Measurements from ENCODE around the gene TUBB. TPM values are rescaled to one million over a fixed set of nuclear protein-coding genes. Genes with fewer than 3 reads are reported as not detected.
"Not testable (repeated sequence)": the region's sequence is repeated elsewhere in the genome, so short reads cannot be mapped to it uniquely, and the experiment has no call there.

The TUBB gene
- total RNA-seq, 2 experiments from 2014 or later: 1,244 to 1,346 TPM

DNA sequence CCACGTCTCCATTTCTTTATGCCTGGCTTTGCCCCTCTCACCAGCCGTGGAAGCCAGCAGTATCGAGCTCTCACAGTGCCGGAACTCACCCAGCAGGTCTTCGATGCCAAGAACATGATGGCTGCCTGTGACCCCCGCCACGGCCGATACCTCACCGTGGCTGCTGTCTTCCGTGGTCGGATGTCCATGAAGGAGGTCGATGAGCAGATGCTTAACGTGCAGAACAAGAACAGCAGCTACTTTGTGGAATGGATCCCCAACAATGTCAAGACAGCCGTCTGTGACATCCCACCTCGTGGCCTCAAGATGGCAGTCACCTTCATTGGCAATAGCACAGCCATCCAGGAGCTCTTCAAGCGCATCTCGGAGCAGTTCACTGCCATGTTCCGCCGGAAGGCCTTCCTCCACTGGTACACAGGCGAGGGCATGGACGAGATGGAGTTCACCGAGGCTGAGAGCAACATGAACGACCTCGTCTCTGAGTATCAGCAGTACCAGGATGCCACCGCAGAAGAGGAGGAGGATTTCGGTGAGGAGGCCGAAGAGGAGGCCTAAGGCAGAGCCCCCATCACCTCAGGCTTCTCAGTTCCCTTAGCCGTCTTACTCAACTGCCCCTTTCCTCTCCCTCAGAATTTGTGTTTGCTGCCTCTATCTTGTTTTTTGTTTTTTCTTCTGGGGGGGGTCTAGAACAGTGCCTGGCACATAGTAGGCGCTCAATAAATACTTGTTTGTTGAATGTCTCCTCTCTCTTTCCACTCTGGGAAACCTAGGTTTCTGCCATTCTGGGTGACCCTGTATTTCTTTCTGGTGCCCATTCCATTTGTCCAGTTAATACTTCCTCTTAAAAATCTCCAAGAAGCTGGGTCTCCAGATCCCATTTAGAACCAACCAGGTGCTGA is 3.9 kb downstream of the TUBB start:
- H3K9me2 ChIP-seq (ENCODE audit: insufficient read depth, low read length); BruUV-seq (replicated peaks); H2AFZ ChIP-seq (ENCODE audit: low read length); H3K9me3 ChIP-seq (ENCODE audit: low read length); DNase-seq (ENCODE audit: low spot score); POLR2A ChIA-PET: not testable (repeated sequence)
- intact Hi-C loops (cut with micrococcal nuclease; ENCODE audit: unreplicated experiment): loop anchor here (5.0 kb wide), 1 partner anchor 167 kb away; the partner anchor contains the start of genes GNL1 and PRR3
- H3K36me3 ChIP-seq (ENCODE audit: insufficient read depth, low read length): peaks cover 78% of the 10 kb centered on the region
- H4K20me1 ChIP-seq (ENCODE audit: insufficient read depth, low read length): peaks cover 35% of the 10 kb centered on the region
- CTCF ChIA-PET (ENCODE audit: unreplicated experiment): interaction anchor here (0.5 kb wide), 1 partner anchor 112 kb away, joined by 3 read pairs; no protein-coding TSS in a partner anchor
- peaks cover 66% of the 10 kb centered on the region for H3K79me2 ChIP-seq (ENCODE audit: insufficient read depth, low read depth, low read length)
- H3K4me1 ChIP-seq (ENCODE audit: insufficient read depth, low read length, poor library complexity, severe bottlenecking): peaks cover 47% of the 10 kb centered on the region
- peak overlapping the region; percentile 50 for H3K4me3 ChIP-seq (ENCODE audit: low read depth, low read length, poor library complexity, severe bottlenecking)
- peak overlapping the region; percentile 32 for H3K27ac ChIP-seq (ENCODE audit: low read depth, low read length, poor library complexity, severe bottlenecking)
- peak overlapping the region; percentile 95 for H3K4me2 ChIP-seq (ENCODE audit: low read length)

DNA sequence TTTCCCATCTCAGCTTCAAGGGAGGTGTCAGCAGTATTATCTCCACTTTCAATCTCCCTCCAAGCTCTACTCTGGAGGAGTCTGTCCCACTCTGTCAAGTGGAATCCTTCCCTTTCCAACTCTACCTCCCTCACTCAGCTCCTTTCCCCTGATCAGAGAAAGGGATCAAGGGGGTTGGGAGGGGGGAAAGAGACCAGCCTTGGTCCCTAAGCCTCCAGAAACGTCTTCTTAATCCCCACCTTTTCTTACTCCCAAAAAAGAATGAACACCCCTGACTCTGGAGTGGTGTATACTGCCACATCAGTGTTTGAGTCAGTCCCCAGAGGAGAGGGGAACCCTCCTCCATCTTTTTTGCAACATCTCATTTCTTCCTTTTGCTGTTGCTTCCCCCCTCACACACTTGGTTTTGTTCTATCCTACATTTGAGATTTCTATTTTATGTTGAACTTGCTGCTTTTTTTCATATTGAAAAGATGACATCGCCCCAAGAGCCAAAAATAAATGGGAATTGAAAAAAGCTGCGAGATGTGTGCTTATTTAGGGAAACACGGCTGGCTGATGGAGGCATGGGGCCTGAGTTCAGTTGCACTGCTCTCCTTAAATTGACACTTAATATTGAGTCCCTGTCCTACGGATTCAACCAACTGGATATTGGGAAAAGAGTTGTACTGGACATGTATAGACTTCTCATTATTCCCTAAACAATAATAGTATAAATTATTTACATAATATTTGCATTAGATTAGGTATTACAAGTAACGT is 4.9 kb downstream of the TUBB start:
- H3K27ac ChIP-seq (ENCODE audit: low read depth, low read length, poor library complexity, severe bottlenecking): peak overlapping the region; percentile 32

More for the DNA sequence above, 4.9 kb downstream of the TUBB start:
- ChIA-PET POLR2A (interaction anchor here (1.7 kb wide), 1 partner anchor 33 kb away, joined by 6 read pairs; no protein-coding TSS in a partner anchor), CTCF (ENCODE audit: unreplicated experiment) (no interaction called here)
- no peaks in the 10 kb centered on the region for H3K9me3 ChIP-seq (ENCODE audit: low read length)
- BruUV-seq (replicated peaks): TSS peak; percentile 74
- peaks cover 87% of the 10 kb centered on the region for H3K36me3 ChIP-seq (ENCODE audit: insufficient read depth, low read length)
- H3K4me2 ChIP-seq (ENCODE audit: low read length): peak overlapping the region; percentile 95
- H3K79me2 ChIP-seq (ENCODE audit: insufficient read depth, low read depth, low read length): peaks cover 58% of the 10 kb centered on the region
- no peak overlapping the region for H2AFZ ChIP-seq (ENCODE audit: low read length)
- H3K4me1 ChIP-seq (ENCODE audit: insufficient read depth, low read length, poor library complexity, severe bottlenecking): peaks cover 45% of the 10 kb centered on the region
- H3K4me3 ChIP-seq (ENCODE audit: low read depth, low read length, poor library complexity, severe bottlenecking): peak overlapping the region; percentile 50
- TF ChIP-seq, protein P1, sequence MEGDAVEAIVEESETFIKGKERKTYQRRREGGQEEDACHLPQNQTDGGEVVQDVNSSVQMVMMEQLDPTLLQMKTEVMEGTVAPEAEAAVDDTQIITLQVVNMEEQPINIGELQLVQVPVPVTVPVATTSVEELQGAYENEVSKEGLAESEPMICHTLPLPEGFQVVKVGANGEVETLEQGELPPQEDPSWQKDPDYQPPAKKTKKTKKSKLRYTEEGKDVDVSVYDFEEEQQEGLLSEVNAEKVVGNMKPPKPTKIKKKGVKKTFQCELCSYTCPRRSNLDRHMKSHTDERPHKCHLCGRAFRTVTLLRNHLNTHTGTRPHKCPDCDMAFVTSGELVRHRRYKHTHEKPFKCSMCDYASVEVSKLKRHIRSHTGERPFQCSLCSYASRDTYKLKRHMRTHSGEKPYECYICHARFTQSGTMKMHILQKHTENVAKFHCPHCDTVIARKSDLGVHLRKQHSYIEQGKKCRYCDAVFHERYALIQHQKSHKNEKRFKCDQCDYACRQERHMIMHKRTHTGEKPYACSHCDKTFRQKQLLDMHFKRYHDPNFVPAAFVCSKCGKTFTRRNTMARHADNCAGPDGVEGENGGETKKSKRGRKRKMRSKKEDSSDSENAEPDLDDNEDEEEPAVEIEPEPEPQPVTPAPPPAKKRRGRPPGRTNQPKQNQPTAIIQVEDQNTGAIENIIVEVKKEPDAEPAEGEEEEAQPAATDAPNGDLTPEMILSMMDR (conservative IDR thresholded peaks at IDR 0.05; ENCODE audit: low read length): no peak
- no peak for TF ChIP-seq EZH2phosphoT487 (IDR thresholded peaks at IDR 0.05; ENCODE audit: borderline replicate concordance, low read depth, low read length)
- intact Hi-C loops (cut with micrococcal nuclease; ENCODE audit: unreplicated experiment): loop anchor here (5.0 kb wide), 1 partner anchor 168 kb away; the partner anchor contains the start of genes GNL1 and PRR3
- DNase-seq (ENCODE audit: low spot score): no peak
- H3K9me2 ChIP-seq (ENCODE audit: insufficient read depth, low read length): no peaks in the 10 kb centered on the region
- peaks cover 35% of the 10 kb centered on the region for H4K20me1 ChIP-seq (ENCODE audit: insufficient read depth, low read length)

All from OCI-LY7 (cell line).